ENCODE data around the gene HDAC9. TPM values are rescaled to one million over a fixed set of nuclear protein-coding genes. Genes with fewer than 3 reads are reported as not detected.

The HDAC9 gene
- total and polyA plus RNA-seq, 2 of the 13 experiments (the other 11 are each of a cell fraction or from before 2014, with no cell fraction given) = 0.05 to 0.07 TPM

- H3K4me3 ChIP-seq (replicated peaks in 1 of 3; ENCODE audit: insufficient read depth in 1 of 3, low read depth in 2 of 3, low read length in 3 of 3) = no peak overlapping the region
- no peak for ATAC-seq
- no peak for FAIRE-seq
- in situ Hi-C loops (cut with HindIII; ENCODE audit: extremely low pct_ligation_motif_present, low pct_unique_long_range_greater_than_20kb) (no loop called here), intact Hi-C loops (cut with micrococcal nuclease; ENCODE audit: unreplicated experiment) (no loop called here)
- H3K27ac ChIP-seq (ENCODE audit: extremely low read length, insufficient read depth, low read length) = no peak overlapping the region
- H3K9ac ChIP-seq (ENCODE audit: insufficient read depth, low read depth, low read length) = no peak overlapping the region
- WGBS (ENCODE audit: low lambda C conversion rate) = 8% methylated on average over 2 of the region's 2 CpGs
- H3K4me1 ChIP-seq (ENCODE audit: insufficient read depth, low read length) = no peaks in the 10 kb centered on the region
- POLR2A ChIA-PET = no interaction called here
- H3K79me2 ChIP-seq (ENCODE audit: insufficient read depth, low read length) = no peaks in the 10 kb centered on the region
- no peak overlapping the region for H3K4me2 ChIP-seq (ENCODE audit: low read depth, low read length)
- peaks cover 84% of the 10 kb centered on the region for H3K9me3 ChIP-seq (ENCODE audit: low read length)
- H4K20me1 ChIP-seq (ENCODE audit: insufficient read depth, low read length) = no peaks in the 10 kb centered on the region
- H2AFZ ChIP-seq (ENCODE audit: low read length) = no peak overlapping the region
- H3K27me3 ChIP-seq (ENCODE audit: control insufficient read depth in 1 of 2, insufficient read depth in 2 of 2, low read length in 2 of 2) = no peaks in the 10 kb centered on the region
- BruUV-seq (replicated peaks) = no TSS peak
- H3K36me3 ChIP-seq (replicated peaks in 1 of 2; ENCODE audit: control insufficient read depth in 1 of 2, insufficient read depth in 2 of 2, low read length in 2 of 2) = no peaks in the 10 kb centered on the region
- CTCF ChIA-PET (ENCODE audit: low intra/inter-chr PET ratio, low total read pairs) = no interaction called here
- DNase-seq (ENCODE audit: low spot score) = no peak
- TF ChIP-seq PREB (CRISPR knock-in tag; IDR thresholded peaks at IDR 0.05) (no peak), STAT5B (CRISPR knock-in tag; IDR thresholded peaks at IDR 0.05) (no peak), ZBTB2 (CRISPR knock-in tag; IDR thresholded peaks at IDR 0.05; ENCODE audit: low read depth) (no peak), CCAR2 (optimal IDR thresholded peaks at IDR 0.05; ENCODE audit: low read depth, low read length) (no peak), ZKSCAN5 (CRISPR knock-in tag; IDR thresholded peaks at IDR 0.05) (no peak), ZFP37 (CRISPR knock-in tag; IDR thresholded peaks at IDR 0.05; ENCODE audit: borderline replicate concordance) (no peak), NFE2 (CRISPR knock-in tag; IDR thresholded peaks at IDR 0.05) (no peak), CENPX (CRISPR knock-in tag; IDR thresholded peaks at IDR 0.05) (no peak), ZNF646 (CRISPR knock-in tag; IDR thresholded peaks at IDR 0.05) (no peak), SMAD9 (CRISPR knock-in tag; IDR thresholded peaks at IDR 0.05) (no peak), ZNF367 (CRISPR knock-in tag; IDR thresholded peaks at IDR 0.05; ENCODE audit: borderline replicate concordance) (no peak), ZNF75D (CRISPR knock-in tag; IDR thresholded peaks at IDR 0.05; ENCODE audit: borderline replicate concordance) (no peak), ZNF431 (CRISPR knock-in tag; IDR thresholded peaks at IDR 0.05; ENCODE audit: borderline replicate concordance, low read depth) (no peak), KMT2A (CRISPR knock-in tag; IDR thresholded peaks at IDR 0.05) (no peak), FOSL2 (CRISPR knock-in tag; IDR thresholded peaks at IDR 0.05) (no peak)
Measured at GRCh38 chr7:18905316-18905943, 409.9 kb downstream of the HDAC9 start.
